Stomach (tissue), 9 donors: Measurements from ENCODE around the gene RETSAT. TPM values are rescaled to one million over a fixed set of nuclear protein-coding genes. Genes with fewer than 3 reads are reported as not detected.

Source experiments
- DNase-seq, 2 donors: peaks; one replicate each; pipeline versions ENCODE4 v3.0.0 to v3.0.0-alpha.2; 2013 to 2019
- H3K27ac ChIP-seq, 5 donors: fragments of 200-600 bp in 4 of 5; sonication (generic) in 4 of 5; one replicate each; pipeline ENCODE4 v1.5.1; 2013 to 2019; ENCODE audit warnings: mild to moderate bottlenecking in 1 of 5, moderate library complexity in 1 of 5
- H3K27me3 ChIP-seq, 3 donors: fragments of 200-600 bp; sonication (generic); one replicate each; pipeline ENCODE4 v1.5.1; 2017 to 2019; ENCODE audit warnings: mixed run types in 1 of 3
- H3K36me3 ChIP-seq, 4 donors: fragments of 200-600 bp; sonication (generic); 1 replicate in 3 of 4; 2 replicates in 1 of 4; pipeline ENCODE4 v1.5.1; 2016 to 2019
- H3K4me1 ChIP-seq, 4 donors: fragments of 200-600 bp; sonication (generic); one replicate each; pipeline ENCODE4 v1.5.1; 2016 to 2019
- H3K4me3 ChIP-seq, 4 donors: fragments of 200-600 bp; sonication (generic) in 3 of 4; one replicate each; pipeline ENCODE4 v1.5.1; 2016 to 2019; ENCODE audit warnings: mild to moderate bottlenecking in 1 of 4
- H3K9me3 ChIP-seq, 4 donors: fragments of 200-600 bp; sonication (generic); one replicate each; pipeline ENCODE4 v1.5.1; 2016 to 2019
- CTCF ChIP-seq, 7 experiments: fragments of 450-650 bp in 4 of 7; fragments of 200-600 bp in 3 of 7; sonication (generic) in 3 of 7; IDR thresholded peaks; one replicate each; pipeline ENCODE4 v1.5.1; 2016 to 2019; ENCODE audit warnings: antibody characterized with exemption in 7 of 7, control low read depth in 2 of 7, mild to moderate bottlenecking in 1 of 7
- EP300 ChIP-seq: sonication (generic); formaldehyde crosslinking; IDR thresholded peaks from one replicate; pipeline ENCODE4 v1.6.1; 2017; ENCODE audit warnings: antibody characterized with exemption
- POLR2A ChIP-seq, 4 donors: fragments of 450-650 bp; IDR thresholded peaks; one replicate each; pipeline ENCODE4 v1.6.1; 2016; ENCODE audit warnings: antibody characterized with exemption in 4 of 4, control low read depth in 2 of 4, mild to moderate bottlenecking in 1 of 4, moderate library complexity in 1 of 4
- POLR2AphosphoS5 ChIP-seq, 3 donors: sonication (generic); formaldehyde crosslinking; IDR thresholded peaks; one replicate each; pipeline ENCODE4 v1.6.1; 2016; ENCODE audit warnings: antibody characterized with exemption in 3 of 3
- WGBS, 5 donors: extraction: QIAGEN DNeasy Blood & Tissue Kit in 3 of 5; methylation state at CpG; one replicate each; pipeline versions ENCODE4 v1.1.5 to v1.1.7; 2013 to 2018; 5-methylcytosine and 5-hydroxymethylcytosine counted together
- intact Hi-C: fragments of 100-400 bp; cut with DNase I; formaldehyde crosslinking; loops from one replicate; pipeline ENCODE4 v1.15.1; 2023; ENCODE audit warnings: low total_unique reads
- polyA plus RNA-seq, 3 donors: library from polyadenylated mRNA; stranded (reverse); fragments of 200-250 nt; gene quantifications; one replicate each; pipeline ENCODE4 v1.2.3, GENCODE V29; 2013
- total RNA-seq, 5 donors: library from RNA; depleted of rRNA; stranded (reverse); fragments of >200 nt; gene quantifications; one replicate each; pipeline versions ENCODE4 v1.1.0 to v1.2.3, GENCODE V29; 2014 to 2016
- donor health status: healthy with polysubstance abuse.
- donor health status: Bipolar disorder and iron deficiency.
- donor health status: healthy.

RETSAT gene
- total and polyA plus RNA-seq, 8 donors: 11.5 to 90.1 (median 46.7) TPM

DNA sequence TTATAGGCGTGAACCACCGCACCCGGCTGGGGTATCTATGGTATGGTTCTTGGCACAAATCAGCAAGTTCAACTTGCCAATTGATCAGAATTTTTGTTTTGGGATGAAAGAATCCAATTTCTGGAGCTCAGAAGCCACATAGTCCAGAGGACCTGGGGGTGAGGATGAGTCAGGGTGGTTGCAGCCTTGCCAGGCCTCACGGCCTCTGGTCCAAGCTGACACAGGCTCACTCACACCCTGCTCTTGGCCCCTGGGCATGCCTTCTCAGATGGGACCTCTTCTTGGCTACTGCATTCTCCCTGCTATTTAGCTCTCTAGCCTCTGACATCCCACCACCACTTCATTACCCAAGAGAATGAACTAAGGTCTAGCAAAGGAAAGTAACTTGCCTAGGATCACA lies 39.5 kb upstream of the RETSAT start:
- WGBS, 5 donors: 89 to 94% (median 94%) methylated on average over 4 of the region's 4 CpGs
- DNase-seq: no peak
- Histone ChIP-seq H3K4me3 (no peak overlapping the region), H3K27ac (peak overlapping the region in 1 of 5 donors; percentile 30), H3K9me3 (no peaks in the 10 kb centered on the region), H3K4me1 (peaks cover 8 to 48% (median 22%) of the 10 kb centered on the region in 4 donors), H3K36me3 (peaks cover 21 to 95% (median 87%) of the 10 kb centered on the region in 4 donors), H3K27me3 (no peaks in the 10 kb centered on the region)
- intact Hi-C loops: no loop called here
- TF ChIP-seq EP300 (no peak), POLR2A (IDR thresholded peaks at IDR 0.05) (no peak), CTCF (IDR thresholded peaks at IDR 0.05) (no peak), POLR2AphosphoS5 (IDR thresholded peaks at IDR 0.05) (no peak)

DNA sequence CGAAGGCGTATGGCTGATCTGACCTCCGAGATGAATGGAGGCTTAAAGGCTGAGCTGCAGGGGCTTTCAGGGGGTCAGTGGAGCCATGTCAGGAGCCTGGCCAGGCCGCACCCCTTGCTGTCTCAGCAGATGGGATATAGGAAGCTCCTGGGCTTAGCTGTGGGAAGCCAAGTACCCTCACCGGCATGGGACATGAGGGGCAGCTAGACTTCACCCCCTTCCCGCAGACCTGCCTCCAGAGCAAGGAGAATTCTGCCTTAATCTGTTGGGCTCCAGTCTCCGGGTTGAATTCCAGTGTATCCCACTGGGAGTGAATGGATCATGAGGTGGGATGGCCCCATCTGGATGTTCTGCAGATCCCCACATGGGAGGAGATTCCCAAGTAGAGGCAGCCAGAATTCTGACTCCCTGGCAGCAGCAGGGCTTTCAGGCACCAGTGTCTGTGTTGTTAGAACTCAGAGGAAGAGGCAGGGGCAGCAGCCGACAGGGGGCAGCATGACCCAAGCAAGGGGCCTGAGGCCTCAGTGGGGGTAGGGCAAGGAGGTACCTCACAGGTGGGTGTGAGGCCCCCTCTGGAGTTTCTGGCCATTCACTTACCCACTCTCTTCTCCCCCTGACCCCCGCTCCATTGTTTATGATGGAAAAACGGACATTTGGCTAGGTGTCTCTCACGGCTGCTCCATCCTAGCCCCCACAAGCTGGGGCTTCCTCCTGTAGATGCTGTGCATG lies 36.8 kb upstream of the RETSAT start:
- 74 to 86% (median 80%) methylated on average over 9 to 11 of the region's 11 CpGs for WGBS, 5 donors
- TF ChIP-seq CTCF (IDR thresholded peaks at IDR 0.05) (peak in 5 of 7 experiments; percentile 46 to 68 (median 47)), POLR2AphosphoS5 (IDR thresholded peaks at IDR 0.05) (no peak)
- intact Hi-C loops: no loop called here
- peak; percentile 74 to 76 for DNase-seq
- Histone ChIP-seq H3K27me3 (no peaks in the 10 kb centered on the region), H3K36me3 (peaks cover 27 to 100% (median 93%) of the 10 kb centered on the region in 4 donors), H3K4me1 (peaks cover 0 to 27% (median 6%) of the 10 kb centered on the region in 4 donors), H3K9me3 (no peaks in the 10 kb centered on the region), H3K27ac (no peak overlapping the region), H3K4me3 (no peak overlapping the region)

DNA sequence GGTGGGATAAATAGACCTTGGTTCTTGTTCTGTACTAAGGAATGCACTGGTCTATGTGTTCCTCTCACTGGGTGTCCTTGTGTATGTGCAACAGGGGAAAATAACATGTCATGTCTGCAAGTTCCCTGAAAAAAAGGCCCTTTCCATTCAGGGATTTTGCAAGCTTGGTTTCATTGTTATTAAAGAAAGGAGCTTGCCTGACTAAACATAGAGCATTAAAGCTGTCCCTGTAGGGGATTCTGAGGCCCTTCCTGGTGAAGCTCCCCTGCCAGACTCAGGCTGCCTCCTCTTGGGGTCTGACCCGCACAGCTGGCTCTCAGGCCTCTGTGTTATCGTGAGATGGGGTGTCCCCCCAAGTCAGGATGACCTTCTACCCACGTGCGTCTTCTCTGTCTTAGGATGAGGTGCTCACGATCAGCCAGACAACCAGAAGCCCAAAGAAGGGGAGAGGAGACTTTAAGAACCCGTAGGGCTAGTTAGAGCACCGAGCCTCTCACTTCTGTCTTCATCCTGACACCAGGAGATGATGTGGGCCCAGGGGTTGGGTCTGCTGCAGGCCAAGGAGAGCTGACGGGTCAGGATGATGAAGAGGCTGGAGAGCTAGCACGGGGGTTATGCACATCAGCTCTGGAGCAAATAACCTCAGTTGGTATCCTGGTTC lies 34.7 kb upstream of the RETSAT start:
- no peak for TF ChIP-seq CTCF (IDR thresholded peaks at IDR 0.05)
- no peak for TF ChIP-seq EP300
- no peak for TF ChIP-seq POLR2A (IDR thresholded peaks at IDR 0.05)
- no peak for TF ChIP-seq POLR2AphosphoS5 (IDR thresholded peaks at IDR 0.05)
- Histone ChIP-seq H3K4me3 (no peak overlapping the region), H3K36me3 (peaks cover 33 to 100% (median 92%) of the 10 kb centered on the region in 4 donors), H3K9me3 (no peaks in the 10 kb centered on the region), H3K27me3 (no peaks in the 10 kb centered on the region), H3K4me1 (peaks cover 0 to 9% (median under 1%) of the 10 kb centered on the region in 4 donors), H3K27ac (no peak overlapping the region)
- intact Hi-C loops: no loop called here
- 82 to 86% (median 85%) methylated on average over 7 to 9 of the region's 9 CpGs for WGBS, 5 donors
- no peak for DNase-seq

GRCh38 chr2:85387754-85388153 lies 33.4 kb upstream of the RETSAT start:
- DNase-seq: no peak
- Histone ChIP-seq H3K4me1 (peaks cover 0 to 5% (median 0%) of the 10 kb centered on the region in 4 donors), H3K27ac (no peak overlapping the region), H3K27me3 (no peaks in the 10 kb centered on the region), H3K9me3 (no peaks in the 10 kb centered on the region), H3K4me3 (no peak overlapping the region), H3K36me3 (peaks cover 29 to 100% (median 96%) of the 10 kb centered on the region in 4 donors)
- WGBS, 5 donors: 89 to 100% (median 93%) methylated on average over 2 of the region's 2 CpGs
- no peak for TF ChIP-seq POLR2A (IDR thresholded peaks at IDR 0.05)
- no peak for TF ChIP-seq EP300
- no peak for TF ChIP-seq CTCF (IDR thresholded peaks at IDR 0.05)
- TF ChIP-seq POLR2AphosphoS5 (IDR thresholded peaks at IDR 0.05): no peak
- intact Hi-C loops: no loop called here
